Stimulated activated CD4-positive, alpha-beta T cell treated with anti-CD3 and anti-CD28 coated beads, Interleukin-2, amount 100 ng/mL, for 24 hours (primary cell): ENCODE data around the gene LMCD1.

Experiments
- DNase-seq, 2 donors: peaks; one replicate each; pipeline ENCODE4 v3.0.0-alpha.2; 2020

The LMCD1 gene, protein sequence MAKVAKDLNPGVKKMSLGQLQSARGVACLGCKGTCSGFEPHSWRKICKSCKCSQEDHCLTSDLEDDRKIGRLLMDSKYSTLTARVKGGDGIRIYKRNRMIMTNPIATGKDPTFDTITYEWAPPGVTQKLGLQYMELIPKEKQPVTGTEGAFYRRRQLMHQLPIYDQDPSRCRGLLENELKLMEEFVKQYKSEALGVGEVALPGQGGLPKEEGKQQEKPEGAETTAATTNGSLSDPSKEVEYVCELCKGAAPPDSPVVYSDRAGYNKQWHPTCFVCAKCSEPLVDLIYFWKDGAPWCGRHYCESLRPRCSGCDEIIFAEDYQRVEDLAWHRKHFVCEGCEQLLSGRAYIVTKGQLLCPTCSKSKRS

DNA sequence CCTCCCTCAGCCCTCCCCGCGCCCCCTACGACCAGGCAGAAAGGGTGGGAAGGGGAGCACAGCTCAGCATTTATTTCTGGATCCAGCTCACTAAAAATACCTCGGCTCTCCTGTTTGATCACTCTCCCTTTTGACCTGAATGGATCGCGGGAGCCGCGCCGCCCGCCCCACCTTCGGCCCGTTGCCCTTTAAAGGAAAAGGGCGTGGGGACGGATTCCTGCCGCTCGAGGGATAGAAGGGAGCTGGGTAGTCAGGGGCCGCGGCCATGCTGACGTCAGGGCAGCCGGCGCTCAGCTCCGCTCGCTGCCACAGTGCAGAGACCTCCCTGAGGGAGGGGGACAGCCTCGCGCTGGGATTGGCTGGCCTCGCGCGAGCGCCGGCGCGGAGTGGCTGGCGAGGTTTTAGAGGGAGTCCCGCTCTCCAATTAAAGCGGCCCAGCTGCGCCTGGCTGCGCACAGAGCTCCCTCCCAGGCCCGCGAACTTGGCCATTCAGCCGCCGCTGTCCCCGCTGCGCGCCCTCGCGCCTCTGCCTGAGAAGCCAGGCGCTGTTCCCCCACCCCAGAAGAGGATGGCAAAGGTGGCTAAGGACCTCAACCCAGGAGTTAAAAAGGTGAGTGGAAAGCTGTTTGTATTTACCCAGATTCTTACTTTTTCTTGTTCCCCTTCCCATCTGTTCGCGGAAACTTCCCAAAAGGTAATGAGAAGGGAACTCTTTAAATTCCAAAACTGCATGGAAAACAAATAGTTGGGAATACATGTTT, at the start of gene LMCD1:
LMCD1 (plus strand) TSS at position 453 of the 761 bp plus-strand sequence; CDS start at position 569, 116 bp downstream.
- peak; percentile 79 to 82 for DNase-seq

DNA sequence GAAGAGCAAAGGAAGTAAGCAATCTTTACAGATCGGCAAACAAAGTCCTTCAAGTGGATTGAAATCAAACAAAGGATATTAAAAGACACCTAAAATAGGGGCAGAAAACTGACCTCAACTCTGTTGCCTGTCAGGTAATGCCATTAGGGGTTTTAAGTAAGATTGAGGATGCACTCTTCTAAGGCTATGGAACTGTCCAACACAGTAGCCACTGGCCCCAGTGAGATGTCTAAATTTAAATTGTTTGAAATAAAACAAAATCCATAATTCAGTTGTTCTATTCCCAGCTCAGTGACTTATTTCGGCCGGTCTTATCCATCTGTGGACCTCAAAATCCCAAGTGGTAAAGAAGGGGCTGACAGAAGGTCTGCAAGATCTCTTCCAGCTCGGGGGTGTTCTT, 49.5 kb upstream of the LMCD1 start:
- DNase-seq: no peak

- DNase-seq: no peak
Observed at GRCh38 chr3:8453153-8453552, 48.5 kb upstream of the LMCD1 start.

GRCh38 chr3:8455526-8456411, 45.9 kb upstream of the LMCD1 start:
- no peak for DNase-seq

GRCh38 chr3:8456412-8456811, 45.2 kb upstream of the LMCD1 start:
- no peak for DNase-seq

GRCh38 chr3:8457039-8457438, 44.6 kb upstream of the LMCD1 start:
- no peak for DNase-seq

GRCh38 chr3:8458238-8458661, 43.4 kb upstream of the LMCD1 start:
- DNase-seq: no peak

GRCh38 chr3:8458711-8459110, 42.9 kb upstream of the LMCD1 start:
- no peak for DNase-seq

- DNase-seq: no peak
Observed at GRCh38 chr3:8460050-8460708, 41.4 kb upstream of the LMCD1 start.

- DNase-seq: no peak
Observed at GRCh38 chr3:8460815-8461456, 40.7 kb upstream of the LMCD1 start.

GRCh38 chr3:8464668-8465067, 37.0 kb upstream of the LMCD1 start:
- DNase-seq: no peak

DNA sequence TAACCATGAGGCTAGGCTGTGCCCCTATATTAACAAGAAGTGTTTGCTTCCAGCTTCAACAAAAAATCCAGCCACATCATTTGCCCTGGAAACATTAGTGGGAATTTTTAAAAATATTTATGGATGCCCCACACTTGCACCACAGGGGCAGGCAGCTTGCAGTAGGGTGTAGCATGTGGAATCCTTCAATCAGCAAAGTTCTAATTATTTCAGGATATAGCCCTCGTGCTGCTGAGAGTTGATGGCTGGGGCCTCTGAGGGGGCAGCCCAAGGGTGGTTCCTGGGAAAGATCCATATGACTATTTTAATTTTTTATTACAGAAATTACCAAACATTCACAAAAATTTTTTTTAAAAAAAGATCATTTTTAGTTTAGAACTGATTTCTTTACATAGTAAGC, 35.1 kb upstream of the LMCD1 start:
- DNase-seq: no peak

DNA sequence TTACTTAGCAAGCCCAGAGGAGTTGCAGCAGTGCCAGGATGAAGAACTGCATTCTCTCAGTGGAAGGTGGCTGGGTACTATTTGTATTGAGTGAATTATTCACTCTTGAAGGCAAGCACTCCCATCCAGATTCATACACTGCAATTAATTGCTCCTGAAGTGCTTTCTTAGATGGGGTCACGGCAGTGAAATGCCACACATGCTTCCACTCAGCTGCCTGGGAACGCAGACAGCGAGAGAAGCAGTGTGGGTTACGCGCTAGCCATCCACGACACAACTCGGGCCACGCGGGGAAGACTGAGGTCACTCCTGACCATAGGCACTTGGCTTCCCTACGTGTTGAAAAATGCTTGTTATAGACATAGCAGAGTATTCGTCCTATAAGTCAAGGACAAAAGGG, 30.8 kb upstream of the LMCD1 start:
- DNase-seq: no peak

- no peak for DNase-seq
Observed at GRCh38 chr3:8472549-8472948, 29.1 kb upstream of the LMCD1 start.

- DNase-seq: no peak
Observed at GRCh38 chr3:8473029-8473428, 28.6 kb upstream of the LMCD1 start.

- DNase-seq: no peak
Observed at GRCh38 chr3:8473990-8474389, 27.6 kb upstream of the LMCD1 start.

DNA sequence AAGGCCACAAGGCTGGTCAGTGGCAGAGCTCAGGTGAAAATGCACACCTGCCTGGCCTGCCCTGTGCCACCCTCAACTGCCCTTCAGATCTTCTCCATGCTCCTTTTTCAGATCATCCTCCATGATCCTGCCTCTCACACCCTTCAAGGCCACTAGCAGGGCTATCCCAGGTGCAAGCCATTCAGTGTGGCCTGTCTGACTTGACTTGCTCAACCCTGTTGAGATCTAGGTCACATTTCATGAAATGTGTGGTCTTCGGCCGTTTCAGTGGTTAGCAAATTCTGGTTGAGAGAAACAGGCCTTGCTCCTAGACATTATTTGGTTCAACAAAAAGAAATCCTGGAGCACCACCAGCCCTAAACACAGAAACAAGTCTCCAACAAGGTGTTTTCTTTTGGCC, 26.6 kb upstream of the LMCD1 start:
- DNase-seq: no peak

DNA sequence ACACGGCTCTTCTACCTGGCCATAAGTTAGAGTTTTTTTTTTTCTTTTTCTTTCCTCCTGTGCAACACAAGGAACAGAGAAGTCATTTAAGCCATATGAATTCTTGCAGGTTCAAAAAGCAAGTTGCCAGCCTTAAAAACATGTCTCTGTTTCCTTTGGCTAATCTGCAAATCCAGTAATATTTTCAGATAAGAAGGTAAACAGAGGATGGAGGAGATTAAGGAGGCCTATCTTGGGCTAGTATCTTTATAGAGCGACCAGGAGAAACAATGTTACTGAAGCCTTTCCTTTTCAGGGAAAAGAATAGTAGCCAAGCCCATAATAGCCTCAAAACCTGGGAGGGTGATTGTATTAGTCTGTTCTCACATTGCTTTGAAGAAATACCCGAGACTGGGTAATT, 20.9 kb upstream of the LMCD1 start:
- no peak for DNase-seq

- DNase-seq: no peak
Observed at GRCh38 chr3:8481380-8481779, 20.2 kb upstream of the LMCD1 start.

GRCh38 chr3:8482263-8482662, 19.4 kb upstream of the LMCD1 start:
- DNase-seq: no peak

DNA sequence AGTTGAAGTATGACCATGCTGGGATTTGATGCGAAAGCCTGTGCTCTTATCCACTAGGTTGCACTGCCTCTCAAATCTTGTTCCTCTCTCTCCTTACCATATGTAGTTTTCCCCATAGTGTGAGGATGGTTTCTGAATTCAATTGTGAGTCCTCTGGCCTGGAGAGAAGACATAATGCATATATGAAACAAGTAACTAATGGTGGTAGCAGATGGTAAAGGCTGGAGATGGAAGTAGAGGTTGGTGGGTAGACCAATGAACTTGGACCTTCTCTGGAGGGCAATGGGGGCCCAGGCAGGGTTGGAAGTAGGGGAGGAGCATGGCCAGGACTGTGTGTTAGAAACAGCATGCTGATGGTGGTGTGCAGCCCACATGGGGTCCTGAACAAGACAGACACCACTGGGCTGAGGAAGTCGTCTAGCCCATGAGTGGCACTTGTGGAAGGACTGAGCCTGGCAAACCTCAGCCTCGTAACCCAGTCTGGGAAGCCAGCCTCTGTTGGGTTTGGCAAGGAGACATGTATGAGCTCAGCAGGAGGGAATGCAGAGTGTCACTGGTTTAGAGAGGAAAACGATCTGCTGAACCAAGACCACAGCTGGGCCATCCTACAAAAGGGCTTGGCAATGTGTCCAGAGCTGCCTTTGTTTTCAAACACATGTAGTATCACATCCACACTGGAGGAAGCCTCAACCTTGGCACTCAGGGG, 18.5 kb upstream of the LMCD1 start:
- DNase-seq: no peak
